HG03439 (cell line): ENCODE results near the gene MYO3B.
"Not testable (repeated sequence)": the region's sequence is repeated elsewhere in the genome, so short reads cannot be mapped to it uniquely, and the experiment has no call there.

Experiments
- ATAC-seq: cut with Tn5 transposase; IDR thresholded peaks from one replicate; pipeline ENCODE4 v1.9.1; 2021; ENCODE audit warnings: mild to moderate bottlenecking, moderate library complexity; ENCODE audit not compliant: unreplicated experiment

Gene MYO3B

GRCh38 chr2:170456914-170457313 is 279.0 kb downstream of the MYO3B start:
- no peak for ATAC-seq

GRCh38 chr2:170457742-170458141 is 279.8 kb downstream of the MYO3B start:
- ATAC-seq = no peak

GRCh38 chr2:170461889-170462288 is 283.9 kb downstream of the MYO3B start:
- ATAC-seq = no peak

GRCh38 chr2:170462433-170463205 is 284.7 kb downstream of the MYO3B start:
- no peak for ATAC-seq

- ATAC-seq = no peak
Observed at GRCh38 chr2:170463206-170463537, 285.2 kb downstream of the MYO3B start.

- ATAC-seq = no peak
Observed at GRCh38 chr2:170464268-170464667, 286.3 kb downstream of the MYO3B start.

GRCh38 chr2:170465241-170465640 is 287.3 kb downstream of the MYO3B start:
- ATAC-seq = no peak

- no peak for ATAC-seq
Observed at GRCh38 chr2:170466632-170467031, 288.7 kb downstream of the MYO3B start.

- ATAC-seq = no peak
Observed at GRCh38 chr2:170467568-170468422, 289.8 kb downstream of the MYO3B start.

- no peak for ATAC-seq
Observed at GRCh38 chr2:170468557-170468956, 290.6 kb downstream of the MYO3B start.

GRCh38 chr2:170472498-170472897 is 294.6 kb downstream of the MYO3B start:
- not testable (repeated sequence) for ATAC-seq

- ATAC-seq = no peak
Observed at GRCh38 chr2:170475878-170476277, 297.9 kb downstream of the MYO3B start.

GRCh38 chr2:170477630-170478029 is 299.7 kb downstream of the MYO3B start:
- ATAC-seq = no peak

GRCh38 chr2:170481201-170481600 is 303.3 kb downstream of the MYO3B start:
- no peak for ATAC-seq

GRCh38 chr2:170484552-170484951 is 306.6 kb downstream of the MYO3B start:
- no peak for ATAC-seq

GRCh38 chr2:170485254-170486026 is 307.5 kb downstream of the MYO3B start:
- no peak for ATAC-seq

- no peak for ATAC-seq
Observed at GRCh38 chr2:170486730-170487129, 308.8 kb downstream of the MYO3B start.

GRCh38 chr2:170488807-170489206 is 310.9 kb downstream of the MYO3B start:
- ATAC-seq = no peak

GRCh38 chr2:170492010-170492409 is 314.1 kb downstream of the MYO3B start:
- no peak for ATAC-seq

GRCh38 chr2:170493426-170494097 is 315.6 kb downstream of the MYO3B start:
- ATAC-seq = no peak

- no peak for ATAC-seq
Observed at GRCh38 chr2:170495896-170496295, 317.9 kb downstream of the MYO3B start.
